Uterus (tissue), 2 donors: ENCODE measurements around the gene TRIM15.

ENCODE experiments used
- POLR2A ChIP-seq, 2 donors: fragments of 450-650 bp; IDR thresholded peaks; one replicate each; pipeline ENCODE4 v1.6.1; 2016; ENCODE audit warnings: antibody characterized with exemption in 2 of 2, mild to moderate bottlenecking in 1 of 2, moderate library complexity in 1 of 2
- TF ChIP-seq, protein P1 (sequence below), 4 experiments: fragments of 200-600 bp in 2 of 4; fragments of 450-650 bp in 2 of 4; sonication (generic) in 2 of 4; IDR thresholded peaks; one replicate each; pipeline ENCODE4 v1.5.1; 2016 to 2019; ENCODE audit warnings: antibody characterized with exemption in 4 of 4, mild to moderate bottlenecking in 2 of 4, moderate library complexity in 1 of 4

DNA sequence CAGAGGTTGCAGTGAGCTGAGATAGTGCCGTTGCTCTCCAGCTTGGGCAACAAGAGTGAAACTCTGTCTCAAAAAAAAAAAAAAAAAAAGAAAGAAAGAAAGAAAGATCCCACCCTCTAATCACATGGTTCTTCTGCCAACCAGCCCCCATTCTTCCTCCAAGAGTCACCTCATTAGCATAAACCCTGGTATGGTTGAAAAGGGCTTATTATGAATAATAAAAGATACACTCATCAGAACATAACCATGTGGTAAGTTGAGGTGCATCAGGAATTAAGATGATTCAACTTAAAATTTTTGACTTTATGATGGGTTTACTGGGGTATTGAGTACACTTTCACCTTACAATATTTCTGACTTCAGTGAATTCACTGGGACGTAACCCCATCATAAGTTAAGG, 28.2 kb upstream of the TRIM15 start:
- no peak for TF ChIP-seq POLR2A (IDR thresholded peaks at IDR 0.05)
- TF ChIP-seq, protein P1, sequence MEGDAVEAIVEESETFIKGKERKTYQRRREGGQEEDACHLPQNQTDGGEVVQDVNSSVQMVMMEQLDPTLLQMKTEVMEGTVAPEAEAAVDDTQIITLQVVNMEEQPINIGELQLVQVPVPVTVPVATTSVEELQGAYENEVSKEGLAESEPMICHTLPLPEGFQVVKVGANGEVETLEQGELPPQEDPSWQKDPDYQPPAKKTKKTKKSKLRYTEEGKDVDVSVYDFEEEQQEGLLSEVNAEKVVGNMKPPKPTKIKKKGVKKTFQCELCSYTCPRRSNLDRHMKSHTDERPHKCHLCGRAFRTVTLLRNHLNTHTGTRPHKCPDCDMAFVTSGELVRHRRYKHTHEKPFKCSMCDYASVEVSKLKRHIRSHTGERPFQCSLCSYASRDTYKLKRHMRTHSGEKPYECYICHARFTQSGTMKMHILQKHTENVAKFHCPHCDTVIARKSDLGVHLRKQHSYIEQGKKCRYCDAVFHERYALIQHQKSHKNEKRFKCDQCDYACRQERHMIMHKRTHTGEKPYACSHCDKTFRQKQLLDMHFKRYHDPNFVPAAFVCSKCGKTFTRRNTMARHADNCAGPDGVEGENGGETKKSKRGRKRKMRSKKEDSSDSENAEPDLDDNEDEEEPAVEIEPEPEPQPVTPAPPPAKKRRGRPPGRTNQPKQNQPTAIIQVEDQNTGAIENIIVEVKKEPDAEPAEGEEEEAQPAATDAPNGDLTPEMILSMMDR (IDR thresholded peaks at IDR 0.05) = no peak
